HEK293 (cell line): ENCODE data around the gene GALNT2.

Experiments used
- ATF2 ChIP-seq: fragments of 450-650 bp; formaldehyde crosslinking; IDR thresholded peaks from 2 replicates; pipeline ENCODE4 v1.5.1; 2016; ENCODE audit warnings: missing biosample characterization, missing genetic modification characterization, low read depth
- BCL11A ChIP-seq: fragments of 450-650 bp; formaldehyde crosslinking; IDR thresholded peaks from 2 replicates; pipeline ENCODE4 v1.5.1; 2016; ENCODE audit warnings: low read depth, missing biosample characterization, missing genetic modification characterization
- CTCF ChIP-seq: fragments of 450-650 bp; formaldehyde crosslinking; IDR thresholded peaks from 2 replicates; pipeline ENCODE4 v1.5.1; 2016; ENCODE audit warnings: missing biosample characterization, missing genetic modification characterization
- KLF7 ChIP-seq: fragments of 450-650 bp; formaldehyde crosslinking; IDR thresholded peaks from 2 replicates; pipeline ENCODE4 v1.5.1; 2016; ENCODE audit warnings: missing biosample characterization, missing genetic modification characterization, borderline replicate concordance
- SP2 ChIP-seq: fragments of 450-650 bp; formaldehyde crosslinking; IDR thresholded peaks from 2 replicates; pipeline ENCODE4 v1.5.1; 2016; ENCODE audit warnings: missing biosample characterization, missing genetic modification characterization
- ZBTB21 ChIP-seq: fragments of 450-650 bp; formaldehyde crosslinking; IDR thresholded peaks from 2 replicates; pipeline ENCODE4 v1.5.1; 2017; ENCODE audit warnings: missing biosample characterization, missing genetic modification characterization
- ZNF121 ChIP-seq: fragments of 450-650 bp; formaldehyde crosslinking; IDR thresholded peaks from 2 replicates; pipeline ENCODE4 v1.5.1; 2016; ENCODE audit warnings: missing biosample characterization, missing genetic modification characterization
- ZNF146 ChIP-seq: fragments of 450-650 bp; formaldehyde crosslinking; IDR thresholded peaks from 2 replicates; pipeline ENCODE4 v1.5.1; 2016; ENCODE audit warnings: missing biosample characterization, missing genetic modification characterization
- ZNF155 ChIP-seq: fragments of 450-650 bp; formaldehyde crosslinking; IDR thresholded peaks from 2 replicates; pipeline ENCODE4 v1.5.1; 2016; ENCODE audit warnings: missing biosample characterization, missing genetic modification characterization
- ZNF518A ChIP-seq: fragments of 450-650 bp; formaldehyde crosslinking; conservative IDR thresholded peaks from 2 replicates; pipeline ENCODE4 v1.5.1; 2016; ENCODE audit warnings: low read depth, missing biosample characterization, missing genetic modification characterization
- ZNF610 ChIP-seq: fragments of 450-650 bp; formaldehyde crosslinking; IDR thresholded peaks from 2 replicates; pipeline ENCODE4 v1.5.1; 2016; ENCODE audit warnings: missing biosample characterization, missing genetic modification characterization, borderline replicate concordance
- ZNF639 ChIP-seq: fragments of 450-650 bp; formaldehyde crosslinking; IDR thresholded peaks from 2 replicates; pipeline ENCODE4 v1.5.1; 2016; ENCODE audit warnings: missing biosample characterization, missing genetic modification characterization
- ZNF707 ChIP-seq: fragments of 450-650 bp; formaldehyde crosslinking; IDR thresholded peaks from 2 replicates; pipeline ENCODE4 v1.5.1; 2016; ENCODE audit warnings: missing biosample characterization, missing genetic modification characterization

GRCh38 chr1:230167419-230167852 is 100.4 kb downstream of the GALNT2 start:
- TF ChIP-seq SP2 (tag by site-specific recombination) = no peak
- no peak for TF ChIP-seq ZNF707
- peak; percentile 85 for TF ChIP-seq ZNF121
- TF ChIP-seq ATF2 = no peak
- no peak for TF ChIP-seq ZBTB21
- TF ChIP-seq BCL11A = no peak
- TF ChIP-seq ZNF610 = no peak; the same call in 1 of the 2 replicates
- no peak for TF ChIP-seq ZNF155 (tag by site-specific recombination)
- TF ChIP-seq CTCF (tag by site-specific recombination) = peak; percentile 80
- TF ChIP-seq ZNF518A = no peak
- no peak for TF ChIP-seq KLF7 (tag by site-specific recombination)
- TF ChIP-seq ZNF146 = no peak
- TF ChIP-seq ZNF639 (tag by site-specific recombination) = no peak
